Muscle of leg (tissue), 11 donors: ENCODE results near the gene KLF7. TPM values are rescaled to one million over a fixed set of nuclear protein-coding genes. Genes with fewer than 3 reads are reported as not detected.
A peak's percentile ranks its signal among the peaks of the same experiment; 100 is the strongest.
"Not testable (repeated sequence)": the region's sequence is repeated elsewhere in the genome, so short reads cannot be mapped to it uniquely, and the experiment has no call there.

Experiments used
- DNase-seq: peaks from one replicate; pipeline ENCODE4 v3.0.0; 2013
- H3K27ac ChIP-seq: one replicate; pipeline ENCODE4 v1.5.1; 2013; ENCODE audit warnings: mild to moderate bottlenecking, low read length, control low read depth
- H3K27me3 ChIP-seq: one replicate; pipeline ENCODE4 v1.6.1; 2013; ENCODE audit warnings: low read length; ENCODE audit not compliant: control insufficient read depth, insufficient read depth
- H3K36me3 ChIP-seq: one replicate; pipeline ENCODE4 v1.6.1; 2013; ENCODE audit warnings: low read length; ENCODE audit not compliant: control insufficient read depth, insufficient read depth
- H3K4me1 ChIP-seq: one replicate; pipeline ENCODE4 v1.6.1; 2013; ENCODE audit warnings: low read length; ENCODE audit not compliant: control insufficient read depth, insufficient read depth
- H3K4me3 ChIP-seq: one replicate; pipeline ENCODE4 v1.5.1; 2013; ENCODE audit warnings: low read length, control low read depth
- H3K9me3 ChIP-seq: replicated peaks from 2 replicates; pipeline ENCODE4 v1.6.1; 2013; ENCODE audit warnings: low read depth, low read length; ENCODE audit not compliant: control insufficient read depth
- WGBS: methylation state at CpG from one replicate; pipeline ENCODE4 v1.1.5; 2013; ENCODE audit warnings: missing lambda C conversion rate; ENCODE audit not compliant: insufficient coverage; 5-methylcytosine and 5-hydroxymethylcytosine counted together
- polyA plus RNA-seq, 8 donors: library from polyadenylated mRNA; unstranded; fragments of 120-200 nt; gene quantifications; one replicate each; pipeline versions ENCODE4 v1.2.1 to v1.2.3, GENCODE V29; 2013; ENCODE audit warnings: inconsistent platforms in 1 of 8, low replicate concordance in 1 of 8; ENCODE audit not compliant: insufficient read length in 8 of 8, insufficient read depth in 1 of 8
- total RNA-seq: library from RNA; stranded (reverse); fragments of 120-200 nt; gene quantifications from one replicate; pipeline ENCODE4 v1.2.4, GENCODE V29; 2013

The KLF7 gene
- total and polyA plus RNA-seq, 9 donors, result 8.7 to 20.5 (median 15.7) TPM

- Histone ChIP-seq H3K9me3 (no peaks in the 10 kb centered on the region), H3K36me3 (no peaks in the 10 kb centered on the region), H3K4me3 (no peak overlapping the region), H3K27ac (no peak overlapping the region), H3K27me3 (no peaks in the 10 kb centered on the region), H3K4me1 (peaks cover 14% of the 10 kb centered on the region)
- no peak for DNase-seq
- 52% methylated on average over 2 of the region's 4 CpGs for WGBS
Observed at GRCh38 chr2:207039225-207039624, 126.5 kb downstream of the KLF7 start.

- peak; percentile 91 for DNase-seq
- H3K36me3 ChIP-seq, result no peaks in the 10 kb centered on the region
- H3K4me1 ChIP-seq, result peaks cover 14% of the 10 kb centered on the region
- H3K9me3 ChIP-seq, result peaks cover 8% of the 10 kb centered on the region
- peak overlapping the region; percentile 18 for H3K27ac ChIP-seq
- no CpG with 5 or more reads among the region's 2 CpGs for WGBS
- no peaks in the 10 kb centered on the region for H3K27me3 ChIP-seq
- no peak overlapping the region for H3K4me3 ChIP-seq
Observed at GRCh38 chr2:207038299-207038698, 127.4 kb downstream of the KLF7 start.

GRCh38 chr2:207037896-207038295 lies 127.9 kb downstream of the KLF7 start:
- 11% methylated on average over 4 of the region's 7 CpGs for WGBS
- no peaks in the 10 kb centered on the region for H3K36me3 ChIP-seq
- no peak overlapping the region for H3K4me3 ChIP-seq
- peak; percentile 83 for DNase-seq
- H3K27me3 ChIP-seq, result no peaks in the 10 kb centered on the region
- peaks cover 14% of the 10 kb centered on the region for H3K4me1 ChIP-seq
- peaks cover 10% of the 10 kb centered on the region for H3K9me3 ChIP-seq
- peak overlapping the region; percentile 18 for H3K27ac ChIP-seq

DNA sequence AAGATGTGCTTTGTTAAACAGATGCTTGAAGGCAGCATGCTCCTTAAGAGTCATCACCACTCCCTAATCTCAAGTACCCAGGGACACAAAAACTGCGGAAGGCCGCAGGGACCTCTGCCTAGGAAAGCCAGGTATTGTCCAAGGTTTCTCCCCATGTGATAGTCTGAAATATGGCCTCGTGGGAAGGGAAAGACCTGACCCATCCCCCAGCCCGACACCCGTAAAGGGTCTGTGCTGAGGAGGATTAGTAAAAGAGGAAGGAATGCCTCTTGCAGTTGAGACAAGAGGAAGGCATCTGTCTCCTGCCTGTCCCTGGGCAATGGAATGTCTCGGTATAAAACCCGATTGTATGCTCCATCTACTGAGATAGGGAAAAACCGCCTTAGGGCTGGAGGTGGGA lies 128.7 kb downstream of the KLF7 start:
- not testable (repeated sequence) for H3K27me3 ChIP-seq, H3K27ac ChIP-seq, H3K4me3 ChIP-seq, H3K36me3 ChIP-seq, DNase-seq
- Histone ChIP-seq H3K9me3 (peaks cover 10% of the 10 kb centered on the region), H3K4me1 (peaks cover 14% of the 10 kb centered on the region)
- no CpG with 5 or more reads among the region's 8 CpGs for WGBS

- no CpG with 5 or more reads among the region's 2 CpGs for WGBS
- Histone ChIP-seq H3K9me3 (peaks cover 10% of the 10 kb centered on the region), H3K4me1 (peaks cover 9% of the 10 kb centered on the region), H3K36me3 (no peaks in the 10 kb centered on the region), H3K27ac (no peak overlapping the region), H3K4me3 (no peak overlapping the region), H3K27me3 (no peaks in the 10 kb centered on the region)
- DNase-seq, result peak; percentile 61
Observed at GRCh38 chr2:207035875-207036274, 129.9 kb downstream of the KLF7 start.

DNA sequence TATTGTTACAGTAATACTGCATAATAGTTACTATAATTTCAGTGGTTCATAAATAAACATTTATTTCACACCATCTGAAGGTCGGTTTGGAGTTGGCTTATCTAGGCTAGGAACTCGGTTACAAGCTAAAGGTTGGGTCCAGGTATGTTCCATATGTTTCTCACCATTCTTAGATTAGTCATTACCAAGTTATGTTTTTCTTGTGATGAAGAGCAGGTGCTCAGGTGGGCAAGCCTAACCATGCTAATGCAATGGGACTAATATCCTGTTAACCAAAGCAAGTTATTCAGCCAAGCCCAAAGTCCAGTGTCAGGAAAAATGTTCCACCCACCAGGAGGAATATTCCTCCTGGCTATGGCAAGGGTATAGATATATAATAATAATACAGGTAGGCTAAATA lies 133.3 kb downstream of the KLF7 start:
- no peak overlapping the region for H3K4me3 ChIP-seq
- H3K27me3 ChIP-seq, result no peaks in the 10 kb centered on the region
- H3K4me1 ChIP-seq, result no peaks in the 10 kb centered on the region
- H3K9me3 ChIP-seq, result peaks cover 10% of the 10 kb centered on the region
- no peak overlapping the region for H3K27ac ChIP-seq
- DNase-seq, result no peak
- no peaks in the 10 kb centered on the region for H3K36me3 ChIP-seq
- WGBS, result no CpG with 5 or more reads among the region's 2 CpGs

Other genes with a start within 250 kb of the KLF7 start
- gene CPO, start 226.4 kb downstream of the KLF7 start, total RNA-seq, result 0.13 TPM
- under 1 TPM; 0.16 to 0.48 (median 0.24) TPM for gene CPO, start 226.4 kb downstream of the KLF7 start, polyA plus RNA-seq